Smooth muscle cell (in vitro differentiated cells): Measurements from ENCODE around the gene ARHGAP22. TPM values are rescaled to one million over a fixed set of nuclear protein-coding genes. Genes with fewer than 3 reads are reported as not detected.

ENCODE experiments used
- DNase-seq: peaks from one replicate; lab custom pipeline; 2025; ENCODE audit not compliant: unreplicated experiment; lab: John Stamatoyannopoulos, UW
- H2AFZ ChIP-seq: fragments of 200-600 bp; sonication (generic); 2 replicates; pipeline ENCODE4 v1.6.0; 2016; ENCODE audit warnings: antibody characterized with exemption, low read depth, mild to moderate bottlenecking
- H3F3A ChIP-seq: fragments of 200-600 bp; sonication (generic); 2 replicates; pipeline ENCODE4 v1.6.0; 2017; ENCODE audit warnings: antibody characterized with exemption, low read depth
- H3K27ac ChIP-seq: fragments of 200-600 bp; sonication (generic); 2 replicates; pipeline ENCODE4 v1.5.1; 2016; ENCODE audit warnings: low read depth, mild to moderate bottlenecking
- H3K27me3 ChIP-seq: fragments of 200-600 bp; sonication (generic); 2 replicates; pipeline ENCODE4 v1.6.1; 2016; ENCODE audit warnings: low read depth, mild to moderate bottlenecking
- H3K36me3 ChIP-seq: fragments of 200-600 bp; sonication (generic); 2 replicates; pipeline ENCODE4 v1.5.1; 2016; ENCODE audit warnings: low read depth
- H3K4me1 ChIP-seq: fragments of 200-600 bp; sonication (generic); 2 replicates; pipeline ENCODE4 v1.5.1; 2016; ENCODE audit warnings: low read depth
- H3K4me2 ChIP-seq: fragments of 200-600 bp; sonication (generic); 2 replicates; pipeline ENCODE4 v1.6.0; 2016; ENCODE audit warnings: mild to moderate bottlenecking
- H3K4me3 ChIP-seq: fragments of 200-600 bp; sonication (generic); 2 replicates; pipeline ENCODE4 v1.5.1; 2016; ENCODE audit warnings: mild to moderate bottlenecking
- H3K79me2 ChIP-seq: fragments of 200-600 bp; sonication (generic); 2 replicates; pipeline ENCODE4 v1.6.0; 2016; ENCODE audit warnings: low read depth, mild to moderate bottlenecking
- H3K9ac ChIP-seq: fragments of 200-600 bp; sonication (generic); 2 replicates; pipeline ENCODE4 v1.6.0; 2016; ENCODE audit warnings: low read depth
- H3K9me3 ChIP-seq: fragments of 200-600 bp; sonication (generic); replicated peaks from 2 replicates; pipeline ENCODE4 v1.5.1; 2016; ENCODE audit warnings: low read depth
- H4K20me1 ChIP-seq: fragments of 200-600 bp; sonication (generic); 2 replicates; pipeline ENCODE4 v1.6.0; 2016; ENCODE audit warnings: low read depth
- CTCF ChIP-seq: fragments of 200-600 bp; sonication (generic); IDR thresholded peaks from 2 replicates; pipeline ENCODE4 v1.5.1; 2017; ENCODE audit warnings: borderline replicate concordance, mild to moderate bottlenecking, antibody characterized with exemption; ENCODE audit not compliant: insufficient read depth, poor library complexity, severe bottlenecking
- WGBS: methylation state at CpG from one replicate; pipeline ENCODE4 v1.1.7; 2016; ENCODE audit warnings: low lambda C conversion rate; 5-methylcytosine and 5-hydroxymethylcytosine counted together
- polyA plus RNA-seq: library from polyadenylated mRNA; unstranded; fragments of >200 nt; fragmentation: Nextera tagmentation; extraction: Ambion mirVana; gene quantifications from 2 replicates; pipeline ENCODE4 v1.2.1, GENCODE V29; 2016
- total RNA-seq: library from RNA; depleted of rRNA; stranded (reverse); fragments of >200 nt; gene quantifications from 2 replicates; pipeline ENCODE4 v1.2.3, GENCODE V29; 2014

ARHGAP22 gene
- total and polyA plus RNA-seq, 2 experiments from 2014 or later = 1.8 to 8.8 TPM

- H3K36me3 ChIP-seq = no peaks in the 10 kb centered on the region
- H3K79me2 ChIP-seq = no peaks in the 10 kb centered on the region
Observed at GRCh38 chr10:48564466-48565160, 40.3 kb downstream of the ARHGAP22 start.

DNA sequence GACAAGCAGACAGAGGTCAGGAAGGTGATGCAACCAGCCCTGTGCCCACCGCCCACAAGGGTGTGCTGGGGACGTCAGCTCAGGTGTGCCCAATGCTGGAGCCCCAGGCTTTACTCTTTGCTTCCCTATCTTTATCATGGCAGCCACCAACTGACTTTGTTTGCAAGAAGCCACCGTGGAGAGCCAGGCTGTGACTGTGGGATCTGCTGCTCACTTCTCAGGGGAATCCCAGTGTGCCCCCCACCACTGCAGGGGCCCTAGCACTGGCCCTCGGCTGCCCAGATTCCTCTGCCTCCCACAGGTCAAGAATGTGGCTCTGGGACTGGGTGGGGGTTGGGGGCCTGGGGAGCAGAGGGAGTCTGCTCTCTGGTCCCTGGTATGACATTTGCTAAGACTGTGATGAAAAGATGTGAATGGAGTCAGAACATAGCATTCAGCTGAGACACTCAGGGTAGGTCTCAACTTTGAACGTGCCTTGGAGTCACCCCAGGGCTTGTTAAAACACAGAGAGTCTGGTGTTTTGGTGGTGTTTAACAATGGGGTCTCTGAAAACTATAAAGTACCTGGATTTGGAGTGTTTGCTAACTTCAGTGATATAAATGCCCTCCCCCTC is 47.3 kb downstream of the ARHGAP22 start:
- DNase-seq = no peak
- Histone ChIP-seq H3K4me3 (no peak overlapping the region), H2AFZ (no peak overlapping the region), H3K9ac (no peak overlapping the region), H3K4me1 (no peaks in the 10 kb centered on the region), H3K79me2 (no peaks in the 10 kb centered on the region), H3K4me2 (no peak overlapping the region), H3K27ac (no peak overlapping the region), H3K36me3 (no peaks in the 10 kb centered on the region), H3K9me3 (no peaks in the 10 kb centered on the region), H3K27me3 (no peaks in the 10 kb centered on the region), H3F3A (no peaks in the 10 kb centered on the region), H4K20me1 (no peaks in the 10 kb centered on the region)
- no peak for TF ChIP-seq CTCF
- WGBS = 62% methylated on average over 5 of the region's 5 CpGs

More at GRCh38 chr10:48564466-48565160, 40.3 kb downstream of the ARHGAP22 start:
- Histone ChIP-seq H3K9ac (no peak overlapping the region), H3K4me3 (no peak overlapping the region), H3K27me3 (no peaks in the 10 kb centered on the region), H3K4me1 (no peaks in the 10 kb centered on the region), H4K20me1 (no peaks in the 10 kb centered on the region), H3K9me3 (no peaks in the 10 kb centered on the region), H3K27ac (no peak overlapping the region), H2AFZ (no peak overlapping the region), H3F3A (no peaks in the 10 kb centered on the region), H3K4me2 (no peak overlapping the region)
- TF ChIP-seq CTCF = no peak
- no peak for DNase-seq
- 36% methylated on average over 9 of the region's 9 CpGs for WGBS

GRCh38 chr10:48556713-48557112 is 48.2 kb downstream of the ARHGAP22 start:
- Histone ChIP-seq H3K4me2 (no peak overlapping the region), H3K9me3 (no peaks in the 10 kb centered on the region), H3K27ac (no peak overlapping the region), H4K20me1 (no peaks in the 10 kb centered on the region), H3F3A (no peaks in the 10 kb centered on the region), H3K4me3 (no peak overlapping the region), H3K9ac (no peak overlapping the region), H3K4me1 (no peaks in the 10 kb centered on the region), H3K79me2 (no peaks in the 10 kb centered on the region), H3K36me3 (no peaks in the 10 kb centered on the region), H3K27me3 (no peaks in the 10 kb centered on the region), H2AFZ (no peak overlapping the region)
- no peak for DNase-seq
- no peak for TF ChIP-seq CTCF
- 91% methylated on average over 6 of the region's 6 CpGs for WGBS
